Iris pigment epithelial cell (primary cell): ENCODE results near the gene CTSF.
"Not testable (repeated sequence)": the region's sequence is repeated elsewhere in the genome, so short reads cannot be mapped to it uniquely, and the experiment has no call there.

Source experiments
- DNase-seq: peaks from one replicate; pipeline ENCODE4 v3.0.0-alpha.2; 2011; ENCODE audit warnings: low read depth

Gene CTSF

DNA sequence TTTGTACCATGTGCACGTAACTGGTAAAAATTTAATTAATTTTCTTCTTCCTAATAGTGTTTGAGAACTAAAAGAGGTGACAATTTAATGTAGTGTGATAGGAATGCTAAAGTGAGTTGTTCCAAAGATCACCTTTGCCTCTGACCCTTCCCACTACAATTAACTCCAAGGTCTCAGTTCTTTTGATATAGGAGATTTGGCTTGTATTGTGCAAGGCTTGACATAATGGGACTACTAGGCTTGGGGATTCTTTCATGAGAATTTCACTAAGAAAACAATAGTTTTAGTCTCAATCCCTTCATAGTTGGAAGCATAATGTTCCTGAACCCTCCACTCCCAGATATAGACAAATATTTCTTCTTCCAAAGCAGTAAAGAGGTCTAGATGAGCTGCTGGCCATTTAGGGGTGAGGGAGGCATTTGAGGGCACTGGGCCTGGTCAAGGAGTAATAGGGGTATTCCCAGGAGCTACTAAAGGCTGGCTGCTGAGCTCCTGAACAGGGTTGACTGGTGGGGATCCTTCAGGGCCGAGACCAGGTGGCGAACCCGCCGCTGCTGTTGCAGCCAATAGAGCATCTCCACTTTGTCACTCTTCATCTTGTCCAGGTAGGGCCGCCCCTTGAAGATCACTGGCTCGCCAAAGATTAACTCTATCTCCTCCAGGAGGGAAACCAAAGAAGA, 21.7 kb upstream of the CTSF start:
- no peak for DNase-seq

- not testable (repeated sequence) for DNase-seq
Observed at GRCh38 chr11:66589315-66589714, 20.9 kb upstream of the CTSF start.

- no peak for DNase-seq
Observed at GRCh38 chr11:66586136-66586535, 17.7 kb upstream of the CTSF start.

- DNase-seq = not testable (repeated sequence)
Observed at GRCh38 chr11:66585447-66585846, 17.0 kb upstream of the CTSF start.

GRCh38 chr11:66582565-66583147, 14.2 kb upstream of the CTSF start:
- not testable (repeated sequence) for DNase-seq

DNA sequence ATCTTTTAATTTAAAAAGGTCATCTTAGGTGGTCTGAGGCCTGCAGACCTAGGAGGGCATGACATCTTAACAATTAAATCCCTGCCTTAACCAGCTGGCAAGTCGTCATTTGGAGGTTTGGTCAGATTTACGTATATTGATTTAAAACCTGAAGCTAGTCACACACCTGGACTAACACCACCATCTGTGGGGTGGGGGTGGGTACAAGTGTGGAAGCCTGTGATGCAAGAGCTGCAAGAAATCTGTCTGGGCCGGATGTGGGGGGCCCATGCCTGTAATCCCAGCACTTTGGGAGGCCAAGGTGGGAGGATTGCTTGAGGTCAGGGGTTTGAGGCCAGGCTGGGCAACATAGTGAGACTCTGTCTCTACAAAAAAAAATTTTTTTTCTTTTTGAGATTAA, 12.9 kb upstream of the CTSF start:
- DNase-seq = no peak

DNA sequence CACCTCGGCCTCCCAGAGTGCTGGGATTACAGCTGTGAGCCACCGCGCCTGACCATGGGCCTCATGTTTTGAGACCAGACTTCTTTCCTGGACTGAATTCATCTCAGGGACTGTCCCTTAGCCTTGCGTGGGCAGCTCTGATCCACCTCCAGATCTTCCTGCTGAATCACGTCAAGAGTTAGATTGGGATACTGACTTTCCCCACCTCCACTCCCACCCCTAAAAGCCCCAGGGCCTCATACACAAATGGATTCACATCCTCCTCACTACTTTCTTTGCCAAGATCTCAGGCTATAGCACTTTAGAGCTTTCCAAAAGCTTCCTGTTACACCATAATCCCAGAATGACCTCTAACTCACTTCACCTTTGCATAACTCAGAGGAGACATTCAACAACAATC, 12.4 kb upstream of the CTSF start:
- DNase-seq = peak; percentile 43

GRCh38 chr11:66579017-66579606, 10.7 kb upstream of the CTSF start:
- peak; percentile 73 for DNase-seq

- DNase-seq = no peak
Observed at GRCh38 chr11:66570850-66571180, 2.4 kb upstream of the CTSF start.

DNA sequence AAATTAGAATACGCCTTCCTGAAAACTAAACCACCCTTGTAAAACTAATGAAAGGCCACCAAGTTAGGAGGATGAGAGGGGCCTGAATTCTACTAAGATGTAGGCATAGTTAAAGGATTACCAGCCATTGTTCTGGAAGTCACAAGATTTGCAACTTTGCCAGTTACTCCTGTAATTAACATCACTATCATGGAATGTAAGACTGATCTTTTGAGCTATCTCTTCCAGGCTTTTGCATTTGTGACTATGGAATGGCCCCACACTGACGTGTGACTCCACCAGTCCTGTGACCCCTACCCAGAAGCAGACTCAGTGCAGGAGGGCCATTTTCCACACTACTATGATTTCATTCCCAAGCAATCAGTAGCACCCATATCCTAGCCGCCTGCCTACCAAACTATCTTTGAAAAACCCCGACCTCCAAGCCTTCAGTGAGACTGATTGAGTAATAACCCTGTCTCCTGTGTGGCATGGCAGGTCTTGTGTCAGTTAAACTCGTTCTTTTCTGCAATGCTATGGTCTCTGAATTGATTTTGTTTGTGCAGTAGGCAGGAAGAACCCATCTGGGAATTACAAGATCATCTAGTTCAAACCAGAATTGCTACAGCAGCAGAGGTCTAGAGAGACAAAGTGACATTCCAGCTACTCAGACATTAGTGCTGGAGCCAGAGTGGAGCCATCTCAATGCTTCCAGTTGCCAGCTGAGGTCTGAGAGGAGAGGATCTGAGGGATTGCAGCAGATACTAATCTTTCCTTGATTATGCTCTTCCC, 1.9 kb upstream of the CTSF start:
- no peak for DNase-seq

GRCh38 chr11:66569076-66569475, 670 bp upstream of the CTSF start:
- no peak for DNase-seq

GRCh38 chr11:66567787-66568123, 651 bp downstream of the CTSF start:
- DNase-seq = no peak

DNA sequence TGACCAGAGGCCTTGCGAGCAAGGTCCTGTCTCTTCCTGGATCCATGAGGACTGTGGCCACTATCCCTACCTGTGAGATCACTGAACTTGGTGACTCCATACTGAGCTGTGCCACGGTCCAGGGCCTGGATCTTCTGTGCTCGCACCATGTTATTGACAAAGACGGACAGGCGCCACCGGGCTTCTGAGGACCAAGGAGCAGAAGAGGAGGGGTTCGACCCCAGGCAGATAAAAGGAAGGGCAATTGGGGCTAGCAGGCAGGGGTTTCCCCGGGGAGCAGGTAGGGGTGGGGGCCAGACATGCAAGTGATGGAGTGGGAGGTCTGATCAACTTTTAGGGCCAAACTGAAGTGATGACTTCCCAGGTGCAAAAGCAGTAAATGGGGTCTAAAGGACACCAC, 2.2 kb downstream of the CTSF start:
- DNase-seq = no peak

- DNase-seq = no peak
Observed at GRCh38 chr11:66564984-66565383, 3.4 kb downstream of the CTSF start.

DNA sequence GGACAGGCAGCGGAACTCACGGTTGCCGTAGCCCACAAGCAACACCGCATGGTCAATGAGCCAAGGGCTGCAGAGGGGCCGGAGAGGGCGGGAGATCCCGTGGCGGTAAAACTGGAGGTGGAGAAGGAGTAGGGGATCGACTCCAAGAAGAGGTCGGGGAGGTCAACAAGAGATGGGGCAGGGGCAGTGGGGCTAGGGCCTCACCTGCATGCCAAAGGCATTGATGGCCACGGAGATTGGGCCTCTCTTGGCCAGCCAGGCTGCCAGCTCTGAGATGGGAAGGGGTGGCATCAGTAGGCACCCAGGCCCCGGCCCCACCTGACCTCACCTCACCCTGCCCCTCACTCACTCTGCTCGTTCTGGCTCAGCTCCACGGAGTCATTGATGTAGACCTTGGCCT, 3.9 kb downstream of the CTSF start:
- no peak for DNase-seq

- no peak for DNase-seq
Observed at GRCh38 chr11:66563832-66564231, 4.6 kb downstream of the CTSF start.

DNA sequence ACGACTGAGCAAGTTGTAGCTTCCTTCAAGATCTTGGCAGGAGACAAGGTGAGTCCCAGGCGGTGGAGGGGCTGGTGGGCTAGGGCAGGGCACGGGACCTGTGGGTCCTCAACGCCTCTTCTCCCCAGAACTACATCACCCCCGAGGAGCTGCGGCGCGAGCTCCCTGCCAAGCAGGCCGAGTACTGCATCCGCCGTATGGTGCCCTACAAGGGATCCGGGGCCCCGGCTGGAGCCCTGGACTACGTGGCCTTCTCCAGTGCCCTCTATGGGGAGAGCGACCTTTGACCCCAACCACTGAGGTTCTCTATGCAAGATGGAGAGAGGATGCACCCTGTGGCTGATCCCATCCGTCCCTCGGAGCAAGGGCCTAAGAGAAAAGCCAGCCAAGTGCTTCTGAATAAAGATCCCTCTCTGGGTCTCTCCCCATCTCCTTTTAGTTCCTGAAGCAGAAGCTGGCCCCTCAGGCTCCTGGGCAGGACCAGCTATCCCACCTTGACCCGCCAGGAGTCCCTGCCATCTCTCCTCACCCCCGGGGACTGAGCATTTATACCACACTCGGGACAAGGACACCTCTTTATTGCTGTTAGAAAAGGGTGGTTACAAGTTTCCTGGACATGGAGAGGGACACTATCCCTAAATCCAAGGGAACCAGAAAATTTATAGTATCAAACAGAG, 5.4 kb downstream of the CTSF start:
- no peak for DNase-seq

- DNase-seq = no peak
Observed at GRCh38 chr11:66562275-66562674, 6.1 kb downstream of the CTSF start.

- DNase-seq = no peak
Observed at GRCh38 chr11:66561975-66562248, 6.5 kb downstream of the CTSF start.

- no peak for DNase-seq
Observed at GRCh38 chr11:66561178-66561974, 7.0 kb downstream of the CTSF start.

- no peak for DNase-seq
Observed at GRCh38 chr11:66559866-66560676, 8.3 kb downstream of the CTSF start.
